Measurements from ENCODE around the gene KRT35. TPM values are rescaled to one million over a fixed set of nuclear protein-coding genes. Genes with fewer than 3 reads are reported as not detected.

The KRT35 gene
- total and polyA plus RNA-seq, 10 of the 15 experiments (the other 5 are each of a cell fraction or from before 2014, with no cell fraction given): not detected

DNA sequence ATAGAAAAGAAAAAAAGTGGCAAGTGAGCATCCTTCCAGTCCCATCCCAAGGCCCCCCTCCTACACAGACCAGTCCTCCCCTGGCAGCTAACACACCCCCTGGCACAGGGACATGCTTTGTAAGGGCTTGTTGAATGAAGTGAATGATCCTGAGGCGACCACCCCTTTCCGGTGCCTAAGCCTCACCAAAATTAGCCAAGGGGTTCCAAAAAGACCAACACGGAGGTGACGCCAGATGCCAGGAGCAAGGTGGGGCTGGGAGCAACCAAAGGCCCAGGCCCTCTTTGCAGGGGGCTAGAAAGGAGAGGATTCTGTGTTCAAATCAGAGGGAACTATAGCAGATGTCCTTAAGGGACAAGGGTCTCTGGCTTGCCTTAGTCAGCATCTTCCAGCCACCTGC, 5.5 kb downstream of the KRT35 start:
- ATAC-seq (no peak), FAIRE-seq (no peak), DNase-seq (ENCODE audit: low read depth, low spot score) (no peak)
- no peak overlapping the region for H2AFZ ChIP-seq (ENCODE audit: control insufficient read depth, low read depth, low read length)
- TF ChIP-seq, protein P1, sequence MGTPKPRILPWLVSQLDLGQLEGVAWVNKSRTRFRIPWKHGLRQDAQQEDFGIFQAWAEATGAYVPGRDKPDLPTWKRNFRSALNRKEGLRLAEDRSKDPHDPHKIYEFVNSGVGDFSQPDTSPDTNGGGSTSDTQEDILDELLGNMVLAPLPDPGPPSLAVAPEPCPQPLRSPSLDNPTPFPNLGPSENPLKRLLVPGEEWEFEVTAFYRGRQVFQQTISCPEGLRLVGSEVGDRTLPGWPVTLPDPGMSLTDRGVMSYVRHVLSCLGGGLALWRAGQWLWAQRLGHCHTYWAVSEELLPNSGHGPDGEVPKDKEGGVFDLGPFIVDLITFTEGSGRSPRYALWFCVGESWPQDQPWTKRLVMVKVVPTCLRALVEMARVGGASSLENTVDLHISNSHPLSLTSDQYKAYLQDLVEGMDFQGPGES (IDR thresholded peaks at IDR 0.05): no peak
- TF ChIP-seq TCF7 (IDR thresholded peaks at IDR 0.05; ENCODE audit: borderline replicate concordance) (no peak), RCOR1 (conservative IDR thresholded peaks at IDR 0.05; ENCODE audit: low read depth, low read length) (no peak), RAD51 (IDR thresholded peaks at IDR 0.05) (no peak), BHLHE40 (IDR thresholded peaks at IDR 0.05; ENCODE audit: borderline replicate concordance in 1 of 2, low read depth in 2 of 2, low read length in 1 of 2) (no peak), ATF7 (IDR thresholded peaks at IDR 0.05; ENCODE audit: low read depth) (no peak), NFYB (IDR thresholded peaks at IDR 0.05; ENCODE audit: insufficient read depth, low read depth, low read length) (no peak), SPI1 (IDR thresholded peaks at IDR 0.05; ENCODE audit: borderline replicate concordance, insufficient read depth, low read depth, low read length) (no peak), RB1 (IDR thresholded peaks at IDR 0.05; ENCODE audit: borderline replicate concordance) (no peak), HDGF (IDR thresholded peaks at IDR 0.05) (no peak), CHD4 (IDR thresholded peaks at IDR 0.05) (no peak), STAT1 (conservative IDR thresholded peaks at IDR 0.05) (no peak), SRF (IDR thresholded peaks at IDR 0.05; ENCODE audit: low read depth in 2 of 2, low read length in 2 of 2) (no peak), MEF2A (IDR thresholded peaks at IDR 0.05; ENCODE audit: insufficient read depth, low read depth, low read length) (no peak), KDM1A (IDR thresholded peaks at IDR 0.05; ENCODE audit: borderline replicate concordance) (no peak), NFIC (IDR thresholded peaks at IDR 0.05; ENCODE audit: low read depth, low read length) (no peak), PBX3 (IDR thresholded peaks at IDR 0.05; ENCODE audit: insufficient replicate concordance, low read depth, low read length) (no peak), POLR2A (IDR thresholded peaks at IDR 0.05; ENCODE audit: low read depth, low read length) (no peak)
- TF ChIP-seq, protein P2, sequence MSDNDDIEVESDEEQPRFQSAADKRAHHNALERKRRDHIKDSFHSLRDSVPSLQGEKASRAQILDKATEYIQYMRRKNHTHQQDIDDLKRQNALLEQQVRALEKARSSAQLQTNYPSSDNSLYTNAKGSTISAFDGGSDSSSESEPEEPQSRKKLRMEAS (IDR thresholded peaks at IDR 0.05; ENCODE audit: low read depth, low read length): no peak
- TF ChIP-seq, protein P3, sequence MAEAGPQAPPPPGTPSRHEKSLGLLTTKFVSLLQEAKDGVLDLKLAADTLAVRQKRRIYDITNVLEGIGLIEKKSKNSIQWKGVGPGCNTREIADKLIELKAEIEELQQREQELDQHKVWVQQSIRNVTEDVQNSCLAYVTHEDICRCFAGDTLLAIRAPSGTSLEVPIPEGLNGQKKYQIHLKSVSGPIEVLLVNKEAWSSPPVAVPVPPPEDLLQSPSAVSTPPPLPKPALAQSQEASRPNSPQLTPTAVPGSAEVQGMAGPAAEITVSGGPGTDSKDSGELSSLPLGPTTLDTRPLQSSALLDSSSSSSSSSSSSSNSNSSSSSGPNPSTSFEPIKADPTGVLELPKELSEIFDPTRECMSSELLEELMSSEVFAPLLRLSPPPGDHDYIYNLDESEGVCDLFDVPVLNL (IDR thresholded peaks at IDR 0.05; ENCODE audit: low read depth, low read length): no peak
- ChIA-PET RAD21 (ENCODE audit: unreplicated experiment) (no interaction called here), CTCF (no interaction called here), SMC1A (ENCODE audit: uncharacterized antibody, unreplicated experiment) (interaction anchor here (0.9 kb wide), 1 partner anchor 17 kb away, joined by 4 read pairs; no protein-coding TSS in a partner anchor), POLR2A (no interaction called here)
- in situ Hi-C loops (cut with MboI) (no loop called here), intact Hi-C loops (cut with micrococcal nuclease; ENCODE audit: unreplicated experiment) (no loop called here)
- H3K27ac ChIP-seq (ENCODE audit: control insufficient read depth, insufficient read depth): no peak overlapping the region
- 0 out of 4 replicates have a peak, but pooled peaks cover 1 to 3% of the 10 kb centered on the region in 2 experiments for H3K27me3 ChIP-seq (replicated peaks in 1 of 2; ENCODE audit: control insufficient read depth in 2 of 2, insufficient read depth in 2 of 2, low read length in 1 of 2)
- no peaks in the 10 kb centered on the region for H3K36me3 ChIP-seq (ENCODE audit: control insufficient read depth in 2 of 2, insufficient read depth in 2 of 2, low read length in 1 of 2)
- WGBS (ENCODE audit: insufficient coverage, insufficient replicate concordance, low lambda C conversion rate, missing lambda C conversion rate): 49% methylated on average over 4 of the region's 4 CpGs
- no peaks in the 10 kb centered on the region for H4K20me1 ChIP-seq (ENCODE audit: control insufficient read depth, insufficient read depth)
- no peaks in the 10 kb centered on the region for H3K79me2 ChIP-seq (ENCODE audit: control insufficient read depth, insufficient read depth, low read length)
- no peak overlapping the region for H3K4me3 ChIP-seq
- H3K9me3 ChIP-seq (replicated peaks; ENCODE audit: control insufficient read depth, insufficient read depth, low read length): no peaks in the 10 kb centered on the region
- H3K4me2 ChIP-seq (ENCODE audit: control insufficient read depth, insufficient read depth): no peak overlapping the region
- no peaks in the 10 kb centered on the region; the same call in 1 of the 2 replicates for H3K4me1 ChIP-seq (ENCODE audit: control insufficient read depth, insufficient read depth, low read length)
- H3K9ac ChIP-seq (ENCODE audit: control insufficient read depth, insufficient read depth, low read length): no peak overlapping the region
- no TSS peak for BruUV-seq (replicated peaks)

Data from GM12878 (cell line).